ENCODE data around the gene SCFD2.

DNA sequence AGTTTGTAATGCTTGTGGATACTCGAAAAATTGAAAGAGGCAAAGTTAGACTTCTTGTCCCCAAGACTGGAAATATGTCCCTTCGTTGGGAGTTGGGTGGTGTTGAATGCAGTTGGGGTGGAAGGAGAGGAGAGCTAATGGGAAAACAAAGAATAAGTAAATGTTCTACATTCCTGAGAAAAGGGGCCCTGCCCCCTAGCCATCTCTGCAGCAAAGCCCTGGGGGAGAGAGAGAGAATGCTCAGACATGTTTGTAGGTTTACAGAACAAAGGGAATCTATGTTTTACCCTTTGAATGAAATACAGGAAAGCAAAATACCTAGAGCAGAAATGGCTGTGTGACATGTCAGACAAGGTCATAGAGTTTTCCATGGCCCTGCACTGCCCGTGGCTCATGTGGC is 415.6 kb downstream of the SCFD2 start:
- TF ChIP-seq, protein P1, sequence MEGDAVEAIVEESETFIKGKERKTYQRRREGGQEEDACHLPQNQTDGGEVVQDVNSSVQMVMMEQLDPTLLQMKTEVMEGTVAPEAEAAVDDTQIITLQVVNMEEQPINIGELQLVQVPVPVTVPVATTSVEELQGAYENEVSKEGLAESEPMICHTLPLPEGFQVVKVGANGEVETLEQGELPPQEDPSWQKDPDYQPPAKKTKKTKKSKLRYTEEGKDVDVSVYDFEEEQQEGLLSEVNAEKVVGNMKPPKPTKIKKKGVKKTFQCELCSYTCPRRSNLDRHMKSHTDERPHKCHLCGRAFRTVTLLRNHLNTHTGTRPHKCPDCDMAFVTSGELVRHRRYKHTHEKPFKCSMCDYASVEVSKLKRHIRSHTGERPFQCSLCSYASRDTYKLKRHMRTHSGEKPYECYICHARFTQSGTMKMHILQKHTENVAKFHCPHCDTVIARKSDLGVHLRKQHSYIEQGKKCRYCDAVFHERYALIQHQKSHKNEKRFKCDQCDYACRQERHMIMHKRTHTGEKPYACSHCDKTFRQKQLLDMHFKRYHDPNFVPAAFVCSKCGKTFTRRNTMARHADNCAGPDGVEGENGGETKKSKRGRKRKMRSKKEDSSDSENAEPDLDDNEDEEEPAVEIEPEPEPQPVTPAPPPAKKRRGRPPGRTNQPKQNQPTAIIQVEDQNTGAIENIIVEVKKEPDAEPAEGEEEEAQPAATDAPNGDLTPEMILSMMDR (IDR thresholded peaks at IDR 0.05; ENCODE audit: control extremely low read depth in 1 of 3, insufficient read depth in 1 of 3, low read depth in 1 of 3, low read length in 3 of 3) = no peak
- TF ChIP-seq POLR2A (IDR thresholded peaks at IDR 0.05; ENCODE audit: control extremely low read depth in 1 of 2, low read depth in 2 of 2, low read length in 2 of 2) (no peak), EZH2 (IDR thresholded peaks at IDR 0.05; ENCODE audit: low read depth, low read length, severe bottlenecking) (no peak), POLR2AphosphoS5 (IDR thresholded peaks at IDR 0.05; ENCODE audit: low read depth, low read length) (no peak), CREB1 (IDR thresholded peaks at IDR 0.05) (no peak), HDAC6 (IDR thresholded peaks at IDR 0.05; ENCODE audit: low read depth, low read length) (no peak), JUN (IDR thresholded peaks at IDR 0.05; ENCODE audit: low read depth, low read length) (no peak), NRF1 (IDR thresholded peaks at IDR 0.05; ENCODE audit: low read depth, low read length) (no peak)

Measured in H1 (cell line).